A673 (cell line): ENCODE measurements around the gene PRRC2B. TPM values are rescaled to one million over a fixed set of nuclear protein-coding genes. Genes with fewer than 3 reads are reported as not detected.

Experiments
- BruUV-seq: library from RNA; stranded (reverse); fragments of 400-500 nt; replicated peaks from 2 replicates; lab custom pipeline; 2021; lab: Mats Ljungman, UMichigan
- CTCF ChIA-PET: fragments of 300-600 bp; sonication (Branson Sonifier 250); formaldehyde crosslinking; loops from one replicate; lab custom pipeline; 2022; ENCODE audit warnings: antibody characterized with exemption; lab: Charles Lee
- POLR2A ChIA-PET: fragments of 300-600 bp; sonication (Branson Sonifier 250); formaldehyde crosslinking; loops from one replicate; lab custom pipeline; 2022; ENCODE audit warnings: antibody characterized with exemption; ENCODE audit not compliant: low non-redundant PET; lab: Charles Lee
- DNase-seq: peaks from one replicate; pipeline ENCODE4 v3.0.0-alpha.2; 2015; ENCODE audit warnings: low spot score
- H3K27ac ChIP-seq: fragments of 200-600 bp; sonication (generic); 2 replicates; pipeline ENCODE4 v1.5.1; 2016; ENCODE audit warnings: mixed run types, low read depth, mild to moderate bottlenecking, mixed read lengths, antibody characterized with exemption, low read length; ENCODE audit not compliant: poor library complexity, severe bottlenecking
- H3K27me3 ChIP-seq: fragments of 200-600 bp; sonication (generic); replicated peaks from 2 replicates; pipeline ENCODE4 v1.6.1; 2017; ENCODE audit warnings: mixed run types, low read depth, mild to moderate bottlenecking, mixed read lengths, antibody characterized with exemption, low read length; ENCODE audit not compliant: insufficient read depth, poor library complexity
- H3K36me3 ChIP-seq: fragments of 200-600 bp; sonication (generic); 2 replicates; pipeline ENCODE4 v1.6.1; 2016; ENCODE audit warnings: mixed run types, mild to moderate bottlenecking, mixed read lengths, antibody characterized with exemption, low read length; ENCODE audit not compliant: insufficient read depth, poor library complexity, severe bottlenecking
- H3K4me1 ChIP-seq: fragments of 200-600 bp; sonication (generic); 2 replicates; pipeline ENCODE4 v1.6.1; 2017; ENCODE audit warnings: mixed run types, mild to moderate bottlenecking, mixed read lengths, antibody characterized with exemption, low read length; ENCODE audit not compliant: insufficient read depth, poor library complexity, severe bottlenecking
- H3K4me3 ChIP-seq: fragments of 200-600 bp; sonication (generic); 2 replicates; pipeline ENCODE4 v1.5.1; 2016; ENCODE audit warnings: low read depth, mixed run types, mild to moderate bottlenecking, mixed read lengths, low read length; ENCODE audit not compliant: poor library complexity, severe bottlenecking
- H3K9me3 ChIP-seq: fragments of 200-600 bp; sonication (generic); 2 replicates; pipeline ENCODE4 v1.6.1; 2016; ENCODE audit warnings: mixed run types, low read depth, mild to moderate bottlenecking, mixed read lengths, antibody characterized with exemption, low read length; ENCODE audit not compliant: poor library complexity, severe bottlenecking
- CTCF ChIP-seq: fragments of 300-800, 200-600 bp; sonication (generic); conservative IDR thresholded peaks from 2 replicates; pipeline ENCODE4 v1.5.1; 2017; ENCODE audit warnings: low read depth, mild to moderate bottlenecking, antibody characterized with exemption, low read length, moderate library complexity, mixed read lengths
- EZH2 ChIP-seq: fragments of 200-600 bp; sonication (generic); IDR thresholded peaks from 2 replicates; pipeline ENCODE4 v1.6.1; 2017; ENCODE audit warnings: borderline replicate concordance, low read depth, mild to moderate bottlenecking, mixed read lengths, antibody characterized with exemption, low read length; ENCODE audit not compliant: poor library complexity, severe bottlenecking
- intact Hi-C: fragments of 100-400 bp; cut with micrococcal nuclease; formaldehyde crosslinking; loops from one replicate; pipeline ENCODE4 v1.10.0; 2022; ENCODE audit not compliant: unreplicated experiment
- total RNA-seq: library from RNA; stranded (reverse); gene quantifications from 2 replicates; pipeline ENCODE4 v1.2.3, GENCODE V29; 2021

Gene PRRC2B
- total RNA-seq, 1 experiment from 2014 or later, result 317 TPM

GRCh38 chr9:131524665-131525315 lies 130.9 kb downstream of the PRRC2B start:
- no peak for DNase-seq
- H3K27ac ChIP-seq, result no peak overlapping the region
- H3K36me3 ChIP-seq, result peaks cover 84% of the 10 kb centered on the region
- H3K4me3 ChIP-seq, result no peak overlapping the region
- no peaks in the 10 kb centered on the region for H3K4me1 ChIP-seq
- no peaks in the 10 kb centered on the region for H3K27me3 ChIP-seq
- no peaks in the 10 kb centered on the region for H3K9me3 ChIP-seq
- intact Hi-C loops, result no loop called here
- POLR2A ChIA-PET, result no interaction called here
- CTCF ChIA-PET, result no interaction called here
- TF ChIP-seq CTCF (no peak), EZH2 (no peak)
- no TSS peak for BruUV-seq

GRCh38 chr9:131525643-131526565 lies 132.0 kb downstream of the PRRC2B start:
- no peaks in the 10 kb centered on the region for H3K9me3 ChIP-seq
- POLR2A ChIA-PET, result no interaction called here
- no peak overlapping the region for H3K27ac ChIP-seq
- intact Hi-C loops, result no loop called here
- H3K4me3 ChIP-seq, result no peak overlapping the region
- no peak for TF ChIP-seq CTCF
- TF ChIP-seq EZH2, result no peak
- BruUV-seq, result no TSS peak
- no peaks in the 10 kb centered on the region for H3K27me3 ChIP-seq
- no peaks in the 10 kb centered on the region for H3K4me1 ChIP-seq
- H3K36me3 ChIP-seq, result peaks cover 75% of the 10 kb centered on the region
- CTCF ChIA-PET, result no interaction called here
- no peak for DNase-seq

- H3K36me3 ChIP-seq, result peaks cover 56% of the 10 kb centered on the region
- no peaks in the 10 kb centered on the region for H3K27me3 ChIP-seq
- intact Hi-C loops, result no loop called here
- H3K27ac ChIP-seq, result no peak overlapping the region
- H3K4me1 ChIP-seq, result peaks cover 4% of the 10 kb centered on the region
- no TSS peak for BruUV-seq
- no peak for TF ChIP-seq EZH2
- DNase-seq, result no peak
- no peak overlapping the region for H3K4me3 ChIP-seq
- no peaks in the 10 kb centered on the region for H3K9me3 ChIP-seq
- ChIA-PET POLR2A (no interaction called here), CTCF (no interaction called here)
Observed at GRCh38 chr9:131528186-131528585, 134.3 kb downstream of the PRRC2B start.
